Endothelial cell of umbilical vein (primary cell): ENCODE data around the gene MARK3. TPM values are rescaled to one million over a fixed set of nuclear protein-coding genes. Genes with fewer than 3 reads are reported as not detected.

Experiments
- Bru-seq: library from RNA; stranded (reverse); fragments of 400-500 nt; gene quantifications from one replicate; lab custom pipeline; 2021; lab: Mats Ljungman, UMichigan
- BruChase-seq, 2 experiments: library from RNA; stranded (reverse); fragments of 400-500 nt; gene quantifications; one replicate each; lab custom pipeline; 2021; lab: Mats Ljungman, UMichigan
- BruUV-seq: library from RNA; stranded (reverse); fragments of 400-500 nt; replicated peaks from 2 replicates; lab custom pipeline; 2021; lab: Mats Ljungman, UMichigan
- CTCF ChIA-PET: fragments of 300-600, 350-600 bp; sonication (Branson Sonifier 250); formaldehyde crosslinking; loops from one replicate; lab custom pipeline; 2021; ENCODE audit warnings: antibody characterized with exemption, inconsistent platforms; lab: Charles Lee
- POLR2A ChIA-PET: fragments of 300-600, 350-600 bp; sonication (Branson Sonifier 250); formaldehyde crosslinking; loops from one replicate; lab custom pipeline; 2021; ENCODE audit warnings: antibody characterized with exemption, inconsistent platforms; lab: Charles Lee
- DNase-seq: peaks from one replicate; pipeline ENCODE4 v3.0.0-alpha.2; 2011; ENCODE audit warnings: low read depth, low spot score
- FAIRE-seq: peaks from 2 replicates; lab custom pipeline; 2011; peaks lifted over from hg19 to GRCh38; lab: Jason Lieb, UNC
- H2AFZ ChIP-seq: 2 replicates; pipeline ENCODE4 v1.6.0; 2012; ENCODE audit warnings: low read depth, low read length, control low read depth, inconsistent platforms
- H3K27ac ChIP-seq: 2 replicates; pipeline ENCODE4 v1.5.1; 2011; ENCODE audit warnings: low read depth, mild to moderate bottlenecking, control low read depth, low read length, moderate library complexity; ENCODE audit not compliant: insufficient read depth
- H3K27me3 ChIP-seq, 2 experiments: 2 replicates each; pipeline versions ENCODE4 v1.6.0 to v1.6.1; 2011; ENCODE audit warnings: low read length in 2 of 2, mixed read lengths in 1 of 2; ENCODE audit not compliant: control insufficient read depth in 2 of 2, insufficient read depth in 2 of 2
- H3K36me3 ChIP-seq, 2 experiments: 2 replicates in 1 of 2; 3 replicates in 1 of 2; pipeline ENCODE4 v1.5.1; 2011; ENCODE audit warnings: low read length in 2 of 2, mild to moderate bottlenecking in 1 of 2, moderate library complexity in 1 of 2; ENCODE audit not compliant: control insufficient read depth in 2 of 2, insufficient read depth in 2 of 2; ENCODE audit errors: extremely low read depth in 1 of 2
- H3K4me1 ChIP-seq: 3 replicates; pipeline ENCODE4 v1.5.1; 2011; ENCODE audit warnings: mild to moderate bottlenecking, low read length; ENCODE audit not compliant: control insufficient read depth, insufficient read depth; ENCODE audit errors: extremely low read depth
- H3K4me2 ChIP-seq: 2 replicates; pipeline ENCODE4 v1.6.1; 2011; ENCODE audit warnings: low read length, control low read depth, mixed read lengths; ENCODE audit not compliant: insufficient read depth
- H3K4me3 ChIP-seq, 3 experiments: fragments of 200-600 bp in 1 of 3; sonication (generic), shearing (Covaris generic) in 1 of 3; replicated peaks in 1 of 3; 2 replicates each; pipeline ENCODE4 v1.5.1; 2011 to 2016; ENCODE audit warnings: control low read depth in 3 of 3, low read length in 3 of 3, mild to moderate bottlenecking in 2 of 3, inconsistent platforms in 1 of 3, low read depth in 1 of 3, moderate library complexity in 1 of 3; ENCODE audit not compliant: insufficient read depth in 1 of 3
- H3K79me2 ChIP-seq: 2 replicates; pipeline ENCODE4 v1.6.0; 2012; ENCODE audit warnings: low read length, inconsistent platforms; ENCODE audit not compliant: control insufficient read depth, insufficient read depth
- H3K9ac ChIP-seq: replicated peaks from 2 replicates; pipeline ENCODE3; 2011; ENCODE audit warnings: low read length, control low read depth; ENCODE audit not compliant: insufficient read depth; ENCODE audit errors: extremely low read depth
- H3K9me1 ChIP-seq: replicated peaks from 3 replicates; pipeline ENCODE4 v1.6.0; 2011; ENCODE audit warnings: mild to moderate bottlenecking, low read length; ENCODE audit not compliant: control insufficient read depth, insufficient read depth; ENCODE audit errors: extremely low read depth
- H3K9me3 ChIP-seq: replicated peaks from 2 replicates; pipeline ENCODE4 v1.5.1; 2012; ENCODE audit warnings: low read length, inconsistent platforms; ENCODE audit not compliant: control insufficient read depth, insufficient read depth
- H4K20me1 ChIP-seq: replicated peaks from 2 replicates; pipeline ENCODE3; 2011; ENCODE audit warnings: mild to moderate bottlenecking, low read length; ENCODE audit not compliant: control insufficient read depth, insufficient read depth; ENCODE audit errors: extremely low read depth
- EZH2 ChIP-seq: IDR thresholded peaks from 2 replicates; pipeline ENCODE4 v1.6.1; 2012; ENCODE audit warnings: borderline replicate concordance, low read depth, mild to moderate bottlenecking, moderate library complexity, low read length, inconsistent platforms; ENCODE audit not compliant: severe bottlenecking
- FOS ChIP-seq: IDR thresholded peaks from 2 replicates; pipeline ENCODE4 v1.6.1; 2011; ENCODE audit warnings: mild to moderate bottlenecking, low read length, moderate library complexity, borderline replicate concordance; ENCODE audit not compliant: insufficient read depth
- GATA2 ChIP-seq: IDR thresholded peaks from 2 replicates; pipeline ENCODE4 v1.7.0; 2011; ENCODE audit warnings: low read depth, mild to moderate bottlenecking, moderate library complexity, mixed read lengths, low read length; ENCODE audit not compliant: insufficient read length, insufficient read depth
- JUN ChIP-seq: IDR thresholded peaks from 2 replicates; pipeline ENCODE4 v1.6.1; 2011; ENCODE audit warnings: borderline replicate concordance, low read depth; ENCODE audit not compliant: insufficient read length, insufficient read depth
- MYC ChIP-seq: IDR thresholded peaks from one replicate; pipeline ENCODE4 v1.6.1; 2011; ENCODE audit warnings: mild to moderate bottlenecking, low read depth, low read length
- POLR2A ChIP-seq: IDR thresholded peaks from 2 replicates; pipeline ENCODE4 v1.6.1; 2012; ENCODE audit warnings: low read depth, mild to moderate bottlenecking, control low read depth, low read length
- POLR2AphosphoS5 ChIP-seq: IDR thresholded peaks from 2 replicates; pipeline ENCODE4 v1.6.1; 2012; ENCODE audit warnings: low read depth, mild to moderate bottlenecking, control low read depth, low read length, moderate library complexity; ENCODE audit not compliant: insufficient read depth
- dilution Hi-C: fragments of 300-500 bp; cut with MboI; formaldehyde crosslinking; loops from one replicate; pipeline ENCODE4 v1.15.0; 2019; ENCODE audit warnings: low sequenced_read_pairs; ENCODE audit not compliant: extremely low pct_ligation_motif_present
- intact Hi-C: fragments of 100-400 bp; cut with micrococcal nuclease; formaldehyde crosslinking; loops from one replicate; pipeline ENCODE4 v1.10.0; 2022
- long read RNA-seq: library from polyadenylated mRNA; stranded (forward); transcript quantifications from one replicate; pipeline ENCODE4 v2.0.0, GENCODE V29; 2021
- polyA minus RNA-seq, 3 experiments: library from RNA; depleted of rRNA, polyadenylated mRNA; stranded (reverse); fragments of >200 nt; gene quantifications; 1 replicate in 1 of 3; 2 replicates in 2 of 3; pipeline ENCODE4 v1.2.3, GENCODE V29; 2011
- polyA plus RNA-seq, 4 experiments: library from polyadenylated mRNA; depleted of rRNA in 3 of 4; stranded (reverse) in 3 of 4; unstranded in 1 of 4; fragments of >200 nt; gene quantifications; 2 replicates each; pipeline versions ENCODE4 v1.2.1 to v1.2.3, GENCODE V29; 2011 to 2012; ENCODE audit warnings: missing spikeins in 1 of 4
- total RNA-seq: library from RNA; stranded (reverse); gene quantifications from 2 replicates; pipeline ENCODE4 v1.2.3, GENCODE V29; 2021
- TF ChIP-seq, protein P1 (sequence below), 2 donors: IDR thresholded peaks; 1 replicate in 1 of 2; 2 replicates in 1 of 2; pipeline ENCODE4 v1.5.1; 2011; ENCODE audit warnings: low read length in 2 of 2, mild to moderate bottlenecking in 2 of 2, moderate library complexity in 2 of 2, control low read depth in 1 of 2, inconsistent platforms in 1 of 2, low read depth in 1 of 2; ENCODE audit not compliant: insufficient read depth in 1 of 2; ENCODE audit errors: extremely low read depth in 1 of 2
- TF ChIP-seq, protein P2 (sequence below): IDR thresholded peaks from 2 replicates; pipeline ENCODE4 v1.6.1; 2011; ENCODE audit not compliant: insufficient read depth, insufficient read length

The MARK3 gene
- total RNA-seq (81.2 and 96.1 TPM in 2 replicates), polyA plus RNA-seq (43.7 and 46.6 TPM in 2 replicates), polyA minus RNA-seq (61.0 and 63.8 TPM in 2 replicates), Bru-seq, nascent RNA (percentile 89 among the genes with signal in this experiment), BruChase-seq, experiment 1, labeled RNA remaining after a 6-hour chase (percentile 86 among the genes with signal in this experiment), BruChase-seq, experiment 2, labeled RNA remaining after a 2-hour chase (percentile 93 among the genes with signal in this experiment)
- 54.9 and 57.5 TPM in 2 replicates for polyA plus RNA-seq (2011; cell fraction: cytosol; rRNA removed)
- polyA plus RNA-seq (2011; cell fraction: nucleus; rRNA removed), result 201 and 218 TPM in 2 replicates
- polyA plus RNA-seq (2012), result 50.9 and 64.9 TPM in 2 replicates
- polyA minus RNA-seq (2011; cell fraction: cytosol; rRNA and poly(A)+ RNA removed), result 62.7 TPM
- 106 and 157 TPM in 2 replicates for polyA minus RNA-seq (2011; cell fraction: nucleus; rRNA and poly(A)+ RNA removed)
- long read RNA-seq, transcript MARK3-205 (18 exons, 3,371 nt), result minor isoform, 16 of 160 reads
- long read RNA-seq, transcript MARK3-201 (16 exons, 2,911 nt), result minor isoform, 10 of 160 reads
- long read RNA-seq, transcript MARK3-202 (16 exons, 3,283 nt), result major isoform, 25 of 160 reads
- long read RNA-seq, partial matches to known transcripts, result 16 of 160 reads
- long read RNA-seq, other reads (novel, unspliced or antisense), result 89 of 160 reads

DNA sequence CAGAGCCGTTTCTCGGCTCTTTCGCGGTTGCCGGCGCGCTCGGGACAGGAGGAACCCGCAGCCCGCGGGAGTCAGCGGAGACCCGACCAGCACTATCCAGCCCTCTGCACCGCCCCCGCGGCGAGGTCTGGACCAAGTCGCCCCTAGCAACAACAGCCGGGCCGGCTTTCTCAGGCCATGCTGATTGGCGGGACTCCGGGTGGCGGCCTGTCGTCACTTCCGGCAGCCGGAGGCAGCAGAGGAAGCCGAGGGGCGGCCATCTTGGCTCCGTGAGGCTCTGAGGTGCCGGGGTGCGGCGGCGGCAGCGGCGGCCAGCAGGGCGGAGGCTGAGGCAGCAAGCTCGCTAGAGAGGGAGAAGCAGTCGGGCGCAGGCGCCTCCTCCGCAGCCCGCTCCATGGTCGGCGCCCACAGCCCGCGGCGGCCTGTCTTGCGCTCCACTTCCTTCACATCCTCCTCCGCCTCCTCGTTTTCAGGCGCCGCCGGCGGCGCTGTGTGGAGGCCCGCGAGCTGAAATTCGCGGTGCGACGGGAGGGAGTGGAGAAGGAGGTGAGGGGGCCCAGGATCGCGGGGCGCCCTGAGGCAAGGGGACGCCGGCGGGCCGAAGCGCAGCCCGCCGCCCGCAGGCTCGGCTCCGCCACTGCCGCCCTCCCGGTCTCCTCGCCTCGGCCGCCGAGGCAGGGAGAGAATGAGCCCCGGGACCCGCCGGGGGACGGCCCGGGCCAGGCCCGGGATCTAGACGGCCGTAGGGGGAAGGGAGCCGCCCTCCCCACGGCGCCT, at the start of gene MARK3:
Gene MARK3 (plus strand): TSS at position 264 of the 777 bp plus-strand sequence. CDS start 615 bp downstream, outside the sequence.
- Histone ChIP-seq H3K79me2 (peaks cover 48% of the 10 kb centered on the region), H3K9me3 (no peaks in the 10 kb centered on the region), H3K4me3 (peak within 1 kb of the TSS; percentile 57 to 95 (median 82)), H4K20me1 (peaks cover 6% of the 10 kb centered on the region), H3K4me1 (peaks cover 26% of the 10 kb centered on the region), H3K4me2 (peak within 1 kb of the TSS; percentile 92), H2AFZ (peak within 1 kb of the TSS; percentile 81), H3K9ac (peak within 1 kb of the TSS; percentile 88), H3K36me3 (no peaks in the 10 kb centered on the region), H3K27me3 (peaks cover 0 to 3% of the 10 kb centered on the region in 2 experiments), H3K27ac (peak within 1 kb of the TSS; percentile 74), H3K9me1 (no peaks in the 10 kb centered on the region)
- POLR2A ChIA-PET, result interaction anchor here (0.6 kb wide), 1 partner anchor 18 kb away, joined by 3 read pairs; no protein-coding TSS in a partner anchor
- FAIRE-seq (peak; percentile 98), DNase-seq (peak; percentile 97)
- BruUV-seq, result no TSS peak
- TF ChIP-seq EZH2 (no peak), POLR2A (peak; percentile 88), MYC (no peak), FOS (no peak), POLR2AphosphoS5 (peak; percentile 96), GATA2 (no peak), JUN (no peak)
- TF ChIP-seq, protein P1, sequence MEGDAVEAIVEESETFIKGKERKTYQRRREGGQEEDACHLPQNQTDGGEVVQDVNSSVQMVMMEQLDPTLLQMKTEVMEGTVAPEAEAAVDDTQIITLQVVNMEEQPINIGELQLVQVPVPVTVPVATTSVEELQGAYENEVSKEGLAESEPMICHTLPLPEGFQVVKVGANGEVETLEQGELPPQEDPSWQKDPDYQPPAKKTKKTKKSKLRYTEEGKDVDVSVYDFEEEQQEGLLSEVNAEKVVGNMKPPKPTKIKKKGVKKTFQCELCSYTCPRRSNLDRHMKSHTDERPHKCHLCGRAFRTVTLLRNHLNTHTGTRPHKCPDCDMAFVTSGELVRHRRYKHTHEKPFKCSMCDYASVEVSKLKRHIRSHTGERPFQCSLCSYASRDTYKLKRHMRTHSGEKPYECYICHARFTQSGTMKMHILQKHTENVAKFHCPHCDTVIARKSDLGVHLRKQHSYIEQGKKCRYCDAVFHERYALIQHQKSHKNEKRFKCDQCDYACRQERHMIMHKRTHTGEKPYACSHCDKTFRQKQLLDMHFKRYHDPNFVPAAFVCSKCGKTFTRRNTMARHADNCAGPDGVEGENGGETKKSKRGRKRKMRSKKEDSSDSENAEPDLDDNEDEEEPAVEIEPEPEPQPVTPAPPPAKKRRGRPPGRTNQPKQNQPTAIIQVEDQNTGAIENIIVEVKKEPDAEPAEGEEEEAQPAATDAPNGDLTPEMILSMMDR (IDR thresholded peaks at IDR 0.05; ENCODE audit: extremely low read depth in 1 of 2, insufficient read depth in 1 of 2, low read depth in 1 of 2, low read length in 2 of 2), result peak; percentile 13 to 18
- TF ChIP-seq, protein P2, sequence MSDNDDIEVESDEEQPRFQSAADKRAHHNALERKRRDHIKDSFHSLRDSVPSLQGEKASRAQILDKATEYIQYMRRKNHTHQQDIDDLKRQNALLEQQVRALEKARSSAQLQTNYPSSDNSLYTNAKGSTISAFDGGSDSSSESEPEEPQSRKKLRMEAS, result peak; percentile 2
- dilution Hi-C loops, result no loop called here
- intact Hi-C loops, result loop anchor here (1.0 to 10.0 kb wide), 5 partner anchors 13 to 283 kb away; partner anchors contain the start of genes EIF5 and TNFAIP2
- CTCF ChIA-PET, result interaction anchor here (1.0 to 1.8 kb wide), 3 partner anchors 11 to 30 kb away, joined by 3 to 5 read pairs (median 4); no protein-coding TSS in a partner anchor
